H1 (cell line): ENCODE results near the gene ZBTB40. TPM values are rescaled to one million over a fixed set of nuclear protein-coding genes. Genes with fewer than 3 reads are reported as not detected.

Experiments used
- CTCF ChIA-PET: fragments of 300-600 bp; sonication (Branson Sonifier 250); formaldehyde crosslinking; loops from one replicate; lab custom pipeline; 2021; ENCODE audit not compliant: partially characterized antibody; lab: Charles Lee
- POLR2A ChIA-PET: fragments of 300-600 bp; sonication (Branson Sonifier 250); formaldehyde crosslinking; loops from one replicate; lab custom pipeline; 2021; ENCODE audit warnings: inconsistent platforms; ENCODE audit not compliant: partially characterized antibody; lab: Charles Lee
- DNase-seq, 2 experiments: peaks; one replicate each; pipeline versions ENCODE4 v3.0.0 to v3.0.0-alpha.2; 2010 to 2022; ENCODE audit warnings: low spot score in 2 of 2, low read depth in 1 of 2, mixed read lengths in 1 of 2
- FAIRE-seq: peaks from 2 replicates; lab custom pipeline; 2011; peaks lifted over from hg19 to GRCh38; lab: Jason Lieb, UNC
- H2AFZ ChIP-seq: 2 replicates; pipeline ENCODE4 v1.8.1; 2012; ENCODE audit warnings: low read length, inconsistent platforms
- H2AK5ac ChIP-seq: 2 replicates; pipeline ENCODE4 v1.6.1; 2013; ENCODE audit warnings: low read depth, low read length
- H2BK120ac ChIP-seq: replicated peaks from 2 replicates; pipeline ENCODE3; 2013; ENCODE audit warnings: low read depth, low read length, inconsistent platforms
- H2BK12ac ChIP-seq: 2 replicates; pipeline ENCODE4 v1.6.1; 2013; ENCODE audit warnings: low read depth, low read length
- H2BK15ac ChIP-seq: 2 replicates; pipeline ENCODE4 v1.6.1; 2013; ENCODE audit warnings: low read length
- H2BK20ac ChIP-seq: 2 replicates; pipeline ENCODE4 v1.6.1; 2013; ENCODE audit warnings: low read length
- H2BK5ac ChIP-seq: 2 replicates; pipeline ENCODE4 v1.6.1; 2013; ENCODE audit warnings: low read depth, low read length
- H3K14ac ChIP-seq: 2 replicates; pipeline ENCODE4 v1.6.1; 2013; ENCODE audit warnings: inconsistent platforms; ENCODE audit not compliant: insufficient read length
- H3K18ac ChIP-seq: 2 replicates; pipeline ENCODE4 v1.6.1; 2013; ENCODE audit warnings: low read length; ENCODE audit errors: extremely low read depth
- H3K23ac ChIP-seq: 2 replicates; pipeline ENCODE4 v1.6.1; 2013; ENCODE audit warnings: inconsistent platforms; ENCODE audit not compliant: insufficient read length
- H3K23me2 ChIP-seq: 2 replicates; pipeline ENCODE4 v1.6.1; 2013; ENCODE audit warnings: low read depth, low read length
- H3K27ac ChIP-seq: 2 replicates; pipeline ENCODE4 v1.6.1; 2011; ENCODE audit warnings: low read depth, low read length, inconsistent platforms
- H3K27me3 ChIP-seq, 4 experiments: replicated peaks in 1 of 4; 1 replicate in 1 of 4; 2 replicates in 3 of 4; pipeline versions ENCODE4 v1.6.1 to v1.8.1; 2011 to 2013; ENCODE audit warnings: low read length in 3 of 4, mild to moderate bottlenecking in 3 of 4, inconsistent platforms in 2 of 4, mixed read lengths in 2 of 4, moderate library complexity in 1 of 4; ENCODE audit not compliant: control insufficient read depth in 3 of 4, insufficient read depth in 3 of 4; ENCODE audit errors: extremely low read depth in 1 of 4
- H3K36me3 ChIP-seq, 4 experiments: 2 replicates each; pipeline versions ENCODE4 v1.6.1 to v1.8.1; 2011 to 2013; ENCODE audit warnings: mild to moderate bottlenecking in 4 of 4, low read length in 3 of 4, moderate library complexity in 2 of 4, control low read depth in 1 of 4, inconsistent platforms in 1 of 4; ENCODE audit not compliant: insufficient read depth in 4 of 4, control insufficient read depth in 2 of 4
- H3K4ac ChIP-seq: replicated peaks from 2 replicates; pipeline ENCODE3; 2013; ENCODE audit warnings: low read length, low read depth, mixed read lengths, inconsistent platforms; ENCODE audit not compliant: insufficient read length
- H3K4me1 ChIP-seq, 4 experiments: replicated peaks in 1 of 4; 1 replicate in 1 of 4; 2 replicates in 3 of 4; pipeline versions ENCODE4 v1.6.1 to v1.8.1; 2011 to 2013; ENCODE audit warnings: low read length in 3 of 4, inconsistent platforms in 2 of 4, mixed read lengths in 1 of 4; ENCODE audit not compliant: insufficient read depth in 4 of 4, control insufficient read depth in 3 of 4
- H3K4me2 ChIP-seq, 2 experiments: 2 replicates each; pipeline versions ENCODE4 v1.6.1 to v1.8.1; 2011 to 2013; ENCODE audit warnings: low read depth in 2 of 2, low read length in 2 of 2, control low read depth in 1 of 2, inconsistent platforms in 1 of 2, mild to moderate bottlenecking in 1 of 2; ENCODE audit not compliant: insufficient read depth in 1 of 2
- H3K4me3 ChIP-seq, 4 experiments: fragments of 200-600, 300-600 bp in 1 of 4; sonication (generic), shearing (Covaris generic), sonication (Bioruptor Twin) in 1 of 4; 2 replicates each; pipeline versions ENCODE4 v1.5.1 to v1.8.1; 2011 to 2016; ENCODE audit warnings: low read length in 4 of 4, low read depth in 3 of 4, control low read depth in 2 of 4, inconsistent platforms in 2 of 4, mild to moderate bottlenecking in 2 of 4, mixed read lengths in 1 of 4, moderate library complexity in 1 of 4; ENCODE audit not compliant: insufficient read depth in 2 of 4; ENCODE audit errors: extremely low read depth in 1 of 4
- H3K56ac ChIP-seq: replicated peaks from 2 replicates; pipeline ENCODE3; 2013; ENCODE audit warnings: low read depth, mild to moderate bottlenecking, mixed read lengths, low read length, inconsistent platforms; ENCODE audit not compliant: insufficient read length
- H3K79me1 ChIP-seq: 2 replicates; pipeline ENCODE4 v1.6.1; 2013; ENCODE audit warnings: low read depth, low read length, control low read depth
- H3K79me2 ChIP-seq, 2 experiments: 2 replicates each; pipeline versions ENCODE4 v1.6.1 to v1.8.1; 2012 to 2013; ENCODE audit warnings: low read length in 2 of 2, mild to moderate bottlenecking in 2 of 2, inconsistent platforms in 1 of 2; ENCODE audit not compliant: insufficient read depth in 2 of 2, control insufficient read depth in 1 of 2
- H3K9ac ChIP-seq, 4 experiments: replicated peaks in 1 of 4; 1 replicate in 1 of 4; 2 replicates in 3 of 4; pipeline versions ENCODE4 v1.6.1 to v1.8.1; 2011 to 2013; ENCODE audit warnings: low read depth in 3 of 4, low read length in 3 of 4, control low read depth in 2 of 4, mild to moderate bottlenecking in 2 of 4, moderate library complexity in 2 of 4, inconsistent platforms in 1 of 4; ENCODE audit errors: extremely low read depth in 1 of 4
- H3K9me3 ChIP-seq, 2 experiments: 2 replicates each; pipeline versions ENCODE4 v1.6.1 to v1.8.1; 2012 to 2013; ENCODE audit warnings: mild to moderate bottlenecking in 2 of 2, moderate library complexity in 2 of 2, control low read depth in 1 of 2, inconsistent platforms in 1 of 2, low read depth in 1 of 2, low read length in 1 of 2, mixed read lengths in 1 of 2; ENCODE audit not compliant: insufficient read depth in 2 of 2
- H4K20me1 ChIP-seq, 2 experiments: replicated peaks in 1 of 2; 2 replicates each; pipeline versions ENCODE3 to v1.8.1; 2011 to 2013; ENCODE audit warnings: inconsistent platforms in 2 of 2, low read length in 2 of 2, mild to moderate bottlenecking in 1 of 2; ENCODE audit not compliant: insufficient read depth in 2 of 2, control insufficient read depth in 1 of 2
- H4K5ac ChIP-seq: 2 replicates; pipeline ENCODE4 v1.6.1; 2013; ENCODE audit warnings: low read length, low read depth, mixed read lengths, inconsistent platforms; ENCODE audit not compliant: insufficient read length
- H4K8ac ChIP-seq: 2 replicates; pipeline ENCODE4 v1.8.0; 2013; ENCODE audit warnings: mild to moderate bottlenecking, moderate library complexity, low read length, inconsistent platforms; ENCODE audit not compliant: insufficient read depth; ENCODE audit errors: extremely low read depth
- H4K91ac ChIP-seq: replicated peaks from 2 replicates; pipeline ENCODE3; 2013; ENCODE audit warnings: low read length, mixed read lengths, inconsistent platforms; ENCODE audit not compliant: insufficient read length
- ATF3 ChIP-seq: IDR thresholded peaks from 2 replicates; pipeline ENCODE4 v1.6.1; 2011; ENCODE audit warnings: low read depth, mild to moderate bottlenecking, low read length; ENCODE audit not compliant: insufficient read depth
- BCL11A ChIP-seq, 2 experiments: IDR thresholded peaks; one replicate each; pipeline ENCODE4 v1.6.1; 2011; ENCODE audit warnings: low read depth in 2 of 2, low read length in 2 of 2, mild to moderate bottlenecking in 2 of 2
- FOSL1 ChIP-seq: IDR thresholded peaks from 2 replicates; pipeline ENCODE4 v1.6.1; 2011; ENCODE audit warnings: mild to moderate bottlenecking, low read depth, low read length, moderate library complexity; ENCODE audit not compliant: insufficient read depth
- GABPA ChIP-seq: IDR thresholded peaks from 2 replicates; pipeline ENCODE4 v1.6.1; 2011; ENCODE audit warnings: mild to moderate bottlenecking, low read length, moderate library complexity, borderline replicate concordance; ENCODE audit not compliant: insufficient read depth
- HDAC2 ChIP-seq, 2 experiments: fragments of 300-600 bp in 1 of 2; sonication (generic) in 1 of 2; IDR thresholded peaks; 2 replicates each; pipeline ENCODE4 v1.6.1; 2011 to 2012; ENCODE audit warnings: low read depth in 2 of 2, low read length in 2 of 2, mild to moderate bottlenecking in 2 of 2, moderate library complexity in 2 of 2, borderline replicate concordance in 1 of 2, inconsistent platforms in 1 of 2
- NANOG ChIP-seq: IDR thresholded peaks from 2 replicates; pipeline ENCODE4 v1.6.1; 2011; ENCODE audit warnings: low read length, low read depth, mild to moderate bottlenecking, inconsistent platforms; ENCODE audit not compliant: insufficient read depth, poor library complexity, severe bottlenecking
- POU5F1 ChIP-seq: IDR thresholded peaks from 2 replicates; pipeline ENCODE4 v1.6.1; 2011; ENCODE audit warnings: low read depth, mild to moderate bottlenecking, low read length, moderate library complexity
- RBBP5 ChIP-seq: IDR thresholded peaks from 2 replicates; pipeline ENCODE4 v1.7.1; 2012; ENCODE audit warnings: low read depth, mild to moderate bottlenecking, inconsistent platforms, low read length, moderate library complexity, borderline replicate concordance
- RFX5 ChIP-seq: IDR thresholded peaks from 2 replicates; pipeline ENCODE4 v1.6.1; 2011; ENCODE audit warnings: low read depth, low read length, improper control_type of control experiment, borderline replicate concordance
- SRF ChIP-seq: IDR thresholded peaks from 2 replicates; pipeline ENCODE4 v1.6.1; 2011; ENCODE audit warnings: mild to moderate bottlenecking, low read depth, low read length, moderate library complexity
- ZNF274 ChIP-seq: IDR thresholded peaks from 2 replicates; pipeline ENCODE4 v1.7.0; 2012; ENCODE audit warnings: low read length, borderline replicate concordance; ENCODE audit errors: extremely low read depth
- WGBS, 2 experiments: shearing (Covaris generic) in 1 of 2; methylation state at CpG; one replicate each; pipeline versions ENCODE4 v1.1.6 to v1.1.7; 2013 to 2015; ENCODE audit warnings: low lambda C conversion rate in 2 of 2, mixed read lengths in 2 of 2, inconsistent platforms in 1 of 2, low coverage in 1 of 2, missing lambda C conversion rate in 1 of 2; ENCODE audit not compliant: insufficient replicate concordance in 2 of 2, insufficient coverage in 1 of 2, insufficient read length in 1 of 2; ENCODE audit errors: extremely low coverage in 1 of 2, missing lambda C conversion rate in 1 of 2; 5-methylcytosine and 5-hydroxymethylcytosine counted together
- polyA plus RNA-seq, 7 experiments: library from polyadenylated mRNA; depleted of rRNA in 3 of 7; stranded (reverse) in 5 of 7; unstranded in 2 of 7; fragments of >200 nt in 5 of 7; fragments of 200-250 nt in 2 of 7; gene quantifications; 1 replicate in 5 of 7; 2 replicates in 1 of 7; 4 replicates in 1 of 7; pipeline versions ENCODE4 v1.2.1 to v1.2.3, GENCODE V29; 2011 to 2013; ENCODE audit warnings: missing spikeins in 2 of 7, mixed read lengths in 2 of 7
- total RNA-seq: library from RNA; stranded (reverse); fragmentation: NEBNext Ultra II Directional; extraction: Animal tissue kit (Norgen Biotek cat#: 25700); gene quantifications from 2 replicates; pipeline ENCODE4 v1.2.1, GENCODE V29; 2021

ZBTB40 gene
- total and polyA plus RNA-seq, 2 of the 8 experiments (the other 6 are each of a cell fraction or from before 2014, with no cell fraction given), result 3.1 to 19.3 TPM

- CTCF ChIA-PET, result interaction anchor here (0.8 to 2.2 kb wide), 12 partner anchors 7 to 147 kb away, joined by 3 to 8 read pairs (median 3); no protein-coding TSS in a partner anchor
- TF ChIP-seq RFX5, result no peak
- TF ChIP-seq HDAC2 (IDR thresholded peaks at IDR 0.05; ENCODE audit: borderline replicate concordance in 1 of 2, low read depth in 2 of 2, low read length in 2 of 2), result no peak
- TF ChIP-seq NANOG, result no peak
- TF ChIP-seq RBBP5, result no peak
- no peak for TF ChIP-seq POU5F1
- no peak for TF ChIP-seq BCL11A (IDR thresholded peaks at IDR 0.05; ENCODE audit: low read depth in 2 of 2, low read length in 2 of 2)
- no peak for TF ChIP-seq FOSL1
- TF ChIP-seq ZNF274, result no peak
- TF ChIP-seq SRF, result no peak
- TF ChIP-seq GABPA, result no peak
- no peak for TF ChIP-seq ATF3
These were observed 40.5 kb downstream of the ZBTB40 start for GRCh38 chr1:22491995-22492715.

More at GRCh38 chr1:22491995-22492715, 40.5 kb downstream of the ZBTB40 start:
- no peak overlapping the region for H2BK15ac ChIP-seq
- H4K20me1 ChIP-seq, result no peaks in the 10 kb centered on the region
- H3K4me1 ChIP-seq, result peaks cover 5 to 20% (median 12%) of the 10 kb centered on the region in 4 experiments
- H2AK5ac ChIP-seq, result no peak overlapping the region
- no peak overlapping the region for H3K14ac ChIP-seq
- H3K18ac ChIP-seq, result no peak overlapping the region
- no peak overlapping the region for H3K23ac ChIP-seq
- H3K4me2 ChIP-seq, result no peak overlapping the region
- no peaks in the 10 kb centered on the region for H3K23me2 ChIP-seq
- no peak overlapping the region for H3K27ac ChIP-seq
- H2BK12ac ChIP-seq, result no peak overlapping the region
- H3K36me3 ChIP-seq, result no peaks in the 10 kb centered on the region
- H3K79me2 ChIP-seq, result peaks cover 0 to 10% of the 10 kb centered on the region in 2 experiments; a peak in 1 of 4 replicates
- POLR2A ChIA-PET, result no interaction called here
- H2BK120ac ChIP-seq, result no peak overlapping the region
- no peak overlapping the region for H2BK20ac ChIP-seq
- H3K27me3 ChIP-seq, result peaks cover 0 to 1% (median 0%) of the 10 kb centered on the region in 4 experiments; a peak in 3 of 7 replicates
- no peak overlapping the region for H2AFZ ChIP-seq
- H2BK5ac ChIP-seq, result no peak overlapping the region
- 86% methylated on average over 10 of the region's 10 CpGs; no CpG with 5 or more reads in 1 of the 2 experiments for WGBS, 2 experiments
- H3K79me1 ChIP-seq, result peaks cover 2% of the 10 kb centered on the region; the same call in 1 of the 2 replicates
- no peak overlapping the region for H4K91ac ChIP-seq
- H4K5ac ChIP-seq, result no peak overlapping the region
- no peak overlapping the region for H3K56ac ChIP-seq
- H4K8ac ChIP-seq, result no peak overlapping the region
- DNase-seq (no peak), FAIRE-seq (no peak)
- no peak overlapping the region for H3K9ac ChIP-seq
- H3K4ac ChIP-seq, result no peak overlapping the region
- H3K4me3 ChIP-seq, result no peak overlapping the region
- H3K9me3 ChIP-seq, result no peaks in the 10 kb centered on the region
